GM19351 (cell line): Measurements from ENCODE around the gene DEF6.

Source experiments
- ATAC-seq: cut with Tn5 transposase; IDR thresholded peaks from one replicate; pipeline ENCODE4 v1.9.1; 2021; ENCODE audit warnings: mild to moderate bottlenecking, moderate library complexity; ENCODE audit not compliant: unreplicated experiment

The DEF6 gene

DNA sequence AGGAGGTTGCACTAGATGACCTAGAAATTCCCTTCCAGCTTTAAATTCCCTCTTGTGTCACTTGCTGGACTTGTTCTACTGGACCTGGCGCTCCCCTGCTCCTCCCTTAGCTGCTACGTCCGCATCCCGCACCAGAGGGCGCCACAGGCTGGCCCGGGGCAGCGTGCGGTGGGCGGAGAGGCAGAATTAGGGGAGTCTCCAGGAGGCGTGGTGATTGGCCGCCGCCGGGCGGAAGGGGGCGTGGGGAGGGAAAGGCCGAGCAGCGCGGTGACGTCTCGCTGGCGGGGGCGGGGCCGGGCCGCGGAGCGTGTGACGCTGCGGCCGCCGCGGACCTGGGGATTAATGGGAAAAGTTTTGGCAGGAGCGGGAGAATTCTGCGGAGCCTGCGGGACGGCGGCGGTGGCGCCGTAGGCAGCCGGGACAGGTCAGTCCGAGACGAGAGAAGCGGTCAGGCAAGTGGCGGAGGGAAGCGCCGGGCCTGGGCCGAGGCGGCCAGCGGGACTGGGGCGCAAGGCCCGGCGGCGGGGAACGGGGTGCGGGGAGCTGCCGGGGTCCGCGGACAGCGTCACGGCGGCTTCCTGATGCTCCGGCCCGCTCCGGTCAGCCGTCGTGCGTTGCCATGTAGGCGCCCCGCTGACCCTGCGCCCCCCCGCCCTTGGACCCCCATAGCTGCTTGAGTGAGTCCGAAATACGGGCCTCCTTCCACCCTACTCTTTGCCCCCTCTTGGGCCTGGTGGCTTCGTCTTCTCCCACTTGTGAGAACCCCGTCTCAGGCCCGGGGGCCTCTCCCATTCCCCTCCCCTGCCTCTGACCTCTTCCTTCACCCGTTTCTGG, 44.9 kb downstream of the DEF6 start, which contains the start of gene PPARD:
PPARD (plus strand) TSS at position 301 of the 834 bp plus-strand sequence. CDS start 68,530 bp downstream, outside the sequence.
- ATAC-seq: peak; percentile 96

DNA sequence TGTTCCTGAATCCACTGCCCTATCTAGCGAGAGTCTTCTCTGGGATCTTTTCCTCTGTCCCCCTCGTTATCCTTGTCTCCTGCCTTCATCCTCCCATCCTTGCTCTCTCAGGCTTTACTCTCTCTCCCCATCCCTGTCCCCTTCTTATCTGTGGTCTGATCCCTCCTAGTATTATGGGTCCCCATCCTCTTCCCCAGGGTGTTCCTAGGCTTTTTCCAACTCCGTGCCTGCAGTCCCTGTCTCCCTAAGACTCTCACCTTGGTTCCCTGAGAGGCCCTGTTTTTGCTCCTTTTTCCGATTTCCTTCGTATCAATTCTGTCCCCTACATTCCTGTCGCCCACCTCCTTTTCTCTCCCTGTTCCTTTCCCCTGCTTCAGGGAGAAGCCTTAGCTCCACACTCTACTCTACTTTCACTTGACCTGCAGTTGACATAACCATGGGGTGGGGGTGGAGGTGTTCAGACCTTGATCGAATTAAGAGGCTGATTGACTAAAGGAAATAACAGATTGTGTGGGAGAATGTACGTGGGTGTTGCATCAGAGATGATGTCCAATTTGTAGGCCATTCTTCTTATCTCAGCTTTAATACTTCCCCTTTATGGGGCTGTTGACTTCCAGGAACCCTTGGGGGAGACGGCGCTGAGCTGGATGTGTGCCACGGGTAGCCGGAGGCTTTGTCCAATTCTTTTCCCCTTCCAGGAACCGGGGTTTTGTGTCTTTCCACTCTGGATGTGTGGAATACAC, 45.6 kb downstream of the DEF6 start:
- no peak for ATAC-seq

DNA sequence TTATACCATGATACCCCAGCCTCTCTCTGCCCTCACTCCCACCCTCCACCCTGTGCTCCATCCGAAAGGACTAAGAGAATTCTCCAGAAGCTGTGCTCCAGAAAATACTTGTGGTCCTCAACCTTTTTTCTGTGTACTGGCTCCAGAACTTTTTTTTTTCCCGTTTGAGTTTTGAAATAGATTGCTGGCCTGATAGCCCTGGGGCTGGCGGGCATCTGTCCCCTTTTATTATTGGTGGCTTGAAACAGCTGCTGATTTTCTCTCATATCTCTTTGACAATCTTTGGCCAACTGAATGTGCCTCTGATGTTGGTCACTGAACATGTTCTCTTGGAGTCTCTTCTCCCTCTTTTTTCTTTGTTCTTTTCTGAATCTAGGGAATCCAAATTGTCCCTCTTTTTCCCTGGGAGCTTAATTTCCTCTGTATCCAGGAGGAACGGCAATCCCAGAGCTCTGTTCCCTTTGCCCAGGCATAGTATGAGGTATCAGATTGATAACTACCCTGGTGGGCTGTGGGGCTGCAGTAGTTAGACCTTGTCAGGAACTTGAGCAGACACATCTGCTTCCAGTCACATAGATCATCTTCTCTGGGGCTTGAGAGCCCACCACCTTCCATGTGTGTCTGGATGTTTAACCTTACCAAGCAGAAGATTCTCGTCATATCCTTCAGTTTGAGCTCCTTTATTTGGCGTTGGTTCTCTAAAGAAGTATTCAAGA, 46.4 kb downstream of the DEF6 start:
- no peak for ATAC-seq

DNA sequence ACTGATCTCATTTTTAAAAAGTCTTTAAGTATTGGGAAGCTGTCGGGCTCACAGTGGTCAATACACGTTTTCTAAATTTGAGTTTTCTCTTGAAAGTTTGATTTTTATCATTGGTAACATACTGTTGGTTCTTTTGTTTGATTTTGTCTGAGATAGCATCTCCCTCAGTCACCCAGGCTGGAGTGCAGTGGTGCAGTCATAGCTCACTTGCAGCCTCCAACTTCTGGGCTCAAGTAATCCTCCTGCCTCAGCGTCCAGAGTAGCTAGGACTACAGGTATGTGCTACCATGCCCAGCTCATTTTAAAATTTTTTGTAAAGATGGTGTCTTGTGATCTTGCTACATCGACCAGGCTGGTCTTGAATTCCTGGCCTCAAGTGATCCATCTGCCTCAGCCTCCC, 53.8 kb downstream of the DEF6 start:
- ATAC-seq: no peak

DNA sequence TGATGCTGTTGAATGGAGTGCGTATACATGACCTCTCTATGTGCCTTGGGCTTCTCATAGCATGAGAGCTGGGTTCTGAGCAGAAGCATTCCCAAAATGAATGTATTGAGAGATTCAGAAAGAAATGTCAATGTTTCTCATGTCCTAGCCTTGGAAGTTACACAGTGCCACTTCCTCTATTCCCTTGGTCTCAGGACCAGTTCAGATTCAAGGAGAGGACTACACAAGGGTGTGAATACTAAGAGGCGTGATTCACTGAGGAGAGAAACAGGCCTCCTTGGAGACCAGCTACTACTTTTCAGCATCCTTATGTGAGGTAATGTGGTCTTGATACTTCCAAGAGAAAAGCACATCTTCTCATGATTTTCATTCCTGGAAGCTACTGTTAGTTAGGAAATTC, 55.1 kb downstream of the DEF6 start:
- no peak for ATAC-seq

DNA sequence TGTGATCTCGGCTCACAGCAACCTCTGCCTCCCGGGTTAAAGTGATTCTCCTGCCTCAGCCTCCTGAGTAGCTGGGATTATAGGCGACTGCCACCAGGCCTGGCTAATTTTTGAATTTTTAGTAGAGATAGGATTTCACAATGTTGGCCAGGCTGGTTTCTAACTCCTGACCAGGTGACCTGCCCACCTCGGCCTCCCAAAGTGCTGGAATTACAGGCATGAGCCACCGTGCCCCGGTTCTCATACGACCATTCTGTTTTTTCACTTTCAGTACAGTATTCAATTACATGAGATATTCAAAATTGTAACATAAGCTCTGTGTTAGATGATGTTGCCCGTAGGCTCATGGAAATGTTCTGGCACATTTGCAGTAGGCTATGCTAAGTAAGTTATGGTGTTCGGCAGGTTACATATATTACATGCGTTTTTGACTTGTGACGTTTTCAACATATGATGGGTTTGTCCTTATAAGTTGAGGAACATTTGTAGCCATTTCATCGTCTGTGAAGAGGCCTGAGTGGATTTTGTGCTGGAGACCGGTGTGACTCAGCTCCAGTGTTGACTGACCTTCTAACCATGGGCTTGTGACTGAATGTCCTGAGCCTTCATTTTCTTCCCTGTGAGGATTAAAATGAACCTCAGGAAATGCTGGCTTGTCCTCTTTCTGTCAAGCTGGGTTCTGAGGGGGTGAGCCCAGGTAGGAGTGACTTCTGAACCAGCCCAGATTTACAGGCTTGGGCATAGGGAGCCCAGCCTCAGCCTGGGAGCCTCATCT, 56.9 kb downstream of the DEF6 start:
- no peak for ATAC-seq

DNA sequence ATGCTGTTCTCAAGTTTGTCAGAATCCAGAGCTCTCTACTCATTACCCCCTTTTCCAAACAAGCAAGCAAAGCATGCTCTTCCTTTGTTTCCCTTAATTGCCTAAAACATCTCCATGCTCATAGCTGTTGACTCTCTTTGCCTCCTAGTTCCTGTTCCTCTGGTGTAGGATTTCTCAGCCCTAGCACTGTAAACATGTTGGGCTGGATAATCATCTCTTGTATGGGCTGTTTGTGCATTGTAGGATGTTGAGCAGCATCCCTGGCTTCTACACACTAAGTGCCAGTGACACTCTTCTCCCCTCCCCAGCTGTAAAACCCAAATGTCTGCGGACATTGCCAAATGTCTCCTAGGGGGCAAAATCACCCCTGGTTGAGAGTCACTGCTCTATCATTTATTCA, 58.8 kb downstream of the DEF6 start:
- ATAC-seq: no peak

DNA sequence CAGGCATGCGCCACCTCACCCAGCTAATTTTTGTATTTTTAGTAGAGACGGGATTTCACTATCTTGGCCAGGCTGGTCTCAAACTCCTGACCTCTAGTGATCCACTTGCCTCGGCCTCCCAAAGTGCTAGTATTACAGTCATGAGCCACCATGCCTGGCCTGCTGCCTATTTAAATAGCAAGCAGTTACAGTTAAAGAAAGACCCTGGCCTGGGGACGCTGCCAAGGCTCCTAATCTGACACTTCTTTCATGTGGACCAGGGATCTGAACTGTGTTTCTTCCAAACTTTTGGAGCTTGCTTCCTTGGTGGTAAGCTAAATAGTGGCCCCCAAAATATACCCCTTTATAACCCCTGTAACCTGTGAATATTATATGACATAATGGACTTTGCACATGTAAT, 60.1 kb downstream of the DEF6 start:
- no peak for ATAC-seq

DNA sequence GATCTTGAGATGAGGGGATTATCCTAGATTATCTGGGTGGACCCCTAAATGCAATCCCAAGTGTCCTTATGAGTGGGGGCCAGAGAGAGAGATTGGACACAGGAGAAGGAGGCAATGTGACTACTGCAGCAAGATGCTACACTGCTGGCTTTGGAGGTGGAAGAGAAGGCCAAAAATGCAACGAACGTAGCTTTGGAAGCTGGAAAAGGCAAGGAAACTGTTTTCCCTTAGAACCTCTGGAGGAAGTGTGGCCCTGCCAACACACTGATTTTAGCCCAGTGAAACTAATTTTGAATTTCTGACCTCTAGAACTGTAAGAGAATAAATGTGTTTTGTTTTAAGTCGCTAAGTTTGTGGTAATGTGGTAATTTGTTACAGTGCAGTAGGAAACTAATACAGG, 60.5 kb downstream of the DEF6 start:
- no peak for ATAC-seq

DNA sequence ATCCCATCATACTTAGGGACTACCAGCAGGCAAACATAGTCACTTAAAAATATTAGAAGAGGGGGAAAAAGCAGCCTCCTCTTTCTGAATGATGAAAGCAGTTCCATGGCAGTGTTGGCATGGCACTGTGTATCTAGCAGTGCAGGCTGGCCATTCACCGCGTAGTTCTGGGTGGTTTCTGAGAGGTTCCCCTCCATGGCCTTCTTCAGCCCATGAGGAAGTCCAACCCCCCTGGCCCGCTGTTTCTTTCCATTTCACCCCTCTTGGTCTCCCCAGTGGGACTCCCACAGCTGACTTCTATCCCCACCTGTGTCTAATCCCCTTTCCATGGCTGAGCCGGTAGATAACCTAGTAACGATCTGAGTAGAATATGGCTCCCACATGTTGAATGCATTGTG, 61.7 kb downstream of the DEF6 start:
- no peak for ATAC-seq

DNA sequence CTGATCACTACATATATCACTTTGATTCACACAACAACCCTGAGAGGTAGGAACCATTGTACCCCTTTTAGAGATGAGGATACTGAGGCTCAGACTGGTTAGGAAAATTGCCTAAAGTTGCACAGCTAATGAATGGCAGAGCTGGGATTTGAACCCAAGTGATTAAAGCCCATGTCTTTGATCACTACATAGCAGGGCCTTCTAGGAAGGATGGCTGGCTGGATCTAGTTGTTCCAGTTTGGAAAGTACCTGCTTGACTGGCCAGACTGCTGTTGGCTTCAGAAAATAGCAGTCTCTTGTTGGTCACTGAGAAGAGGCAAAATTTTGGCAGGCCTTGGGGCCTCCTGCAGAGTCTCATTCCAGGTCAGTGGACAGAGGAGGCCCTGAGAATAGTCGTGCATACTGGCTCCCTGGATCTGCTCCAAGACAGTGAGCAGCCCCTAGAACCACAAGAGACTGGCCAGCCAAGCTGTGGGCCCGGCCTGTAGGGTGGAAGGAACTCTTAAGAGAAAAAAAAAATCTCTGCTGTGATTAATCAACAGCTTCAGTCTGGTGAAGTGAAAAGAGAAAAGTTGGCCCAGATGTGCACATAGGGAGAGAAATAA, 62.2 kb downstream of the DEF6 start:
- ATAC-seq: no peak

DNA sequence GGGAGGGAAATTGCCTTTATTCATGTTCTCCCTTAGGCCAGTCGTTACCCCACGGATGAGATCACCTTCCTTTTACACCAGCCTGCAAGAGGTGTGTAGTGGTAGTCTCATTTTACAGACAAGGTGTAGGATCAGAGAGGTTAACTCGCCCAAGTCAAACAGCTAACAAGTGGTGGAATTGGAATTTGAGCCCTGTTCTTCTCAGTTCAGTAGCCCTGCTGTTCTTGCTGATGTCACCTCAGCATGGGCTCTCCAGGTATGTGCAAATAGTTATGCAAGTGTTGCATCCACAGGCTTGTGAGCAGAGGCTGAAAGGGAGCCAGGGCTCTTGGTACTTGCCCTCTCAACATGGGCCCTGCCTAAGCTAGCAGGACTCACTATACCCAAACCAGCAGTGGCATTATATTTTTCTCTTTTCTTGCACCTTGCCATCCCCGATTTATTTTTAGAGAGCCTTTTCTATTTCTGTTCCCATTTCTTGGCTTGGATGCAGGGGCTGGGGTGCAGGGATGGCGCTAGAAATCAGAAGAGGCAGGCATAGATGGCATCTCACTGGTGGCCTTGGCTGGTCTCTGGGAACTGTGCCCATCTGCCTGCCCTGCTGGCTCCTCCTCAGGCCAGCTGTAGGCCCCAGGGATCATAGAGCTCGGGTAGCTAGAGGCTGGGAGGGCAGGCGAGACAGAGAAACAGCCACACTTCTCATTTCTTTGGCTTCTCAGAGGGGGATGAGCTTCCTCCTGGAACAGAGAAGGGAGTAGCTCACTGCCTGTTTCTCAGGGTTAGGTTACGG, 62.9 kb downstream of the DEF6 start:
- no peak for ATAC-seq

DNA sequence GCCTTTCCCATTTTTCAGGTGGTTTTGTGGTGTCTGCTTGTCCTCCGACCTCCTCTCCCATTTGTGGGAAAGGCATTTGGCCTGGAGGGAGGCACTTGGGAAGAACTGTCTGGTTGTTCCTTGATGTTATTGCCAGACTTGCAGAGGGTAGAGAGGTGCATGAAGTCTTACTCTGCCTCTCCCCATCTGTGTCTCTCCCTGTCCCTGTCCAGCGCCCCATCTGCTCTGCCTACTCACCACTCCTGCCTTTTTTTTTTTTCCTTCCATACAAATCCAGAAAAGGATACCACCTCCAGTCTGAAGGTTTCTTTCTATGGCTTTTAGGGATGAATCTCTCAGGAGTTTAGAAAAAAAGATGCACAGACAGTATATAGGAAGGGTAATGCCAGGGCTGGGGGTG, 64.6 kb downstream of the DEF6 start:
- no peak for ATAC-seq

DNA sequence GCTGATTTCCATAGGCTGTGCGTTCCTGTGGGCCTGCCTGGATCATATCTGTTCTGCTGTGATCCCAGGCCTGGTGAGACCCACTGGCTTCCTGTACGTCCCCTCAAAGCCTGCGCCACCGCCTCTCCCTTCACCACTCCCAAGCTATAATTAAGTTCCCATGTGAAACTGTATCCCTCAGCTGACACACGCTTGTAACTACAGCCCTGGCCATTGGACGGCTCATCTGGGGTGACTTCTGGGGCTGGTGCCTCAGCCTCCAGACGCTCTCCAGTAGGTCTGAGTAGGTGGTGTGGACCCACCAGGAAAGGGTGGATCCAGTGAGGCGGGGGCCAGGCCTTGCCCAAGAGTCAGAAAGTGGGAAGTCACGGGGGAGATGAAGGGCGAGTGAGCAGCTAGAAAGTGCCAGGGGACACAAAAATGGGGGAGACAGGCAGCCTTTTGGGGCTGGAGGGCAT, 65.7 kb downstream of the DEF6 start:
- no peak for ATAC-seq

DNA sequence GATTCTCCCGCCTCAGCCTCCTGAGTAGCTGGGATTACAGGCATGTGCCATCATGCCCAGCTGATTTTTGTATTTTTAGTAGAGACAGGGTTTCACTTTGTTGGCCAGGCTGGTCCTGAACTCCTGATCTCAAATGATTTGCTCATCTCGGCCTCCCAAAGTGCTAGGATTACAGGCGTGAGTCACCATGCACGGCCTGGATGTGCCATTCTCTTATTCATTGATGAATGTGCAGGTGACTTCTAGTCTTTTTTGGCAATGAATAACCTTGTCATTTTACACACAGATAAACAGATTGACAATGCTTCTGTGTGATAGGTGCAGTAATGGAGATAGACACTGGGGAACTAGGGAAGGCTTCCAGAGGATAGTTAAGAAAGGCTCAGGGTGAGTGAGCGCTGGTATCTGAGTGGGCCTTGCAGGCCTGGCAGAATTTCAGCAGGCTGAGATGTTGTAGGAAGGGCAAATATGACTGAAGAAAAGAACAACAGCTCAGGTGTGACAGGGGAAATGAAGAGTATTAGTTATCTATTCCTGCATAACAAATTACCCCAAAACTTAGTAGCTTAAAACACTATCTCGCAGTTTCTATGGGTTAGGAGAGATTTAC, 68.1 kb downstream of the DEF6 start:
- ATAC-seq: no peak

DNA sequence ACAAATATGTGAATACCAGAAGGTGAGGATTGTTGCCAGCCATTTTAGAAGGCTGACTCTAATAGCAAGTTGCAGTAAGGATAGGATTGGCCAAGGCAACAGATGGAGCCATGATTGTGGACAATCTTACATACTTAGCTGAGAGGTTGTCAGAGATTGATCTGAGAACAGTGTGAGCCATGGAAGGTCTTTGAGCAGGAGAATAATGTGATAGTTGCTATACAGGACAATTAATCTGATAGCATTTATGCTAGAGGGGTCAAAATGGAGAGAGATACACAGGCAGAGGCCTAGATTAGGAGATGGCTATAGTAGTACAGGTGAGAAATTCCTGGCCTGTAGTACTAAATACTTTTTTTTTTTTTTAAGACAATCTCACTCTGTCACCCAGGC, 68.6 kb downstream of the DEF6 start:
- ATAC-seq: no peak

DNA sequence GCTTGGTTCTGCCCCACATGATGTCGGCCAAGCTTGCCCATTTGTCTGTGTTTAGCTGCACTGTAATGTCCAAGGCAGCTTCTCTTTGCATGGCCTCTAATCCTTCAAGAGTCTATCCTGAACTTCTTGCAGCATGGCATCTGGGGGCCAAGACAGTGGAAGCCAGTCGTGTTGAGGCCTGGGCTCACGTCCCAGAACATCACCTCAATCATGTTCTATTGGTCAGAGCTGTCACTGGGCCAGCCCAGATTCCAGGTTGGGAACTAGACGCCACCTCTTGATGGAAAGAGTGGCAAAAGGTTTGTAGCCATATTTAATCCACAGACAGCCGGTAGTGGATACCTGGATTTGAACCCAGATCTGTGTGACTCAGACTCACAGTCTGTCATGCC, 70.0 kb downstream of the DEF6 start:
- ATAC-seq: no peak

DNA sequence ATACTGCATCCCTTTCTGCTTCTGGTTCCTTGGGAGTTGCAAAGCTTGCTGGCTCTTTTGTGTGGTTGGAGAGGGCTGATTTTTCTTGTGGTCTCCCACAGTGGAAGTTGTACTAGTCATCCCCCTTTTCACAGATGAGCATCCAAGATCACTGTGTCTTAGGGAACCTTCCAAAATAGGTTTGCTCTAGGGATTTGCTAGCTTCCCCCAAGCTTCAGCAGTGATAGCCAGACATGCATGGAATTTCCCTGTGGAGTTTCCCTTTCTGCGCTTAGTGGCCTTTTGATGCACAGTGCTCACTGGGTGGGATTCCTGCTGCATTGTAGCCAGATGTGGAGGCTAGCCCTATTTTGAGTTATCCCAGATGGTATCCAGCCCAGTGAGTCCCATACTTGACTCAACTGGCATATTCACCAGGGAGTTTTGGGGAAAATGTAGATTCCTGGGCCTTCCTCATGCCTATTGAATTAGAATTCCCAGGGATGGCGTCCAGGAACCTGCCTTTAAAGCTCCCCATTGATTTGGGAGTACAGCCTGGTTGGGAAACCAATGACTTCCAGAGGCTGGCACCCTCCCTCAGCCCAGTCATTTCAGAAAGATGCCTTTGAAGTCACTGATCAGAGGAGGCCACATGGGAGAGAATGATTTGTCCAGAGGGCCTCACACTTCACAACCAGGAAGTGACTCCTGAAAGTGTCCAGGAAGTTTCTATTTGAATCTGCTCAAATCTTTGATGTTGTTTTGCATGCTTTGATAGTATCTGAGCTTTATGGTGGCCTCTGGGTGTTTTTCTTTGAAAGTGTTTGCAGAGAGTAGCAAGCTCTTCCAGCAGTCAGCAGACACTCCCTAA, 70.6 kb downstream of the DEF6 start:
- no peak for ATAC-seq
